Adrenal gland (tissue), 12 donors: Measurements from ENCODE around the gene ROR1. TPM values are rescaled to one million over a fixed set of nuclear protein-coding genes. Genes with fewer than 3 reads are reported as not detected.

ENCODE experiments used
- DNase-seq, 7 donors: peaks; one replicate each; pipeline ENCODE4 v3.0.0-alpha.2; 2019 to 2020
- H3K27ac ChIP-seq, 5 donors: fragments of 200-600 bp; sonication (generic) in 4 of 5; 1 replicate in 3 of 5; 2 replicates in 2 of 5; pipeline versions ENCODE4 v1.5.1 to v1.8.0; 2016 to 2020; ENCODE audit warnings: mild to moderate bottlenecking in 1 of 5
- H3K27me3 ChIP-seq: fragments of 200-600 bp; 2 replicates; pipeline ENCODE4 v1.8.0; 2021
- H3K36me3 ChIP-seq, 2 donors: fragments of 200-600 bp; replicated peaks in 1 of 2; 1 replicate in 1 of 2; 2 replicates in 1 of 2; pipeline versions ENCODE4 v1.5.1 to v1.8.0; 2018 to 2022
- H3K4me1 ChIP-seq, 2 donors: fragments of 200-600 bp; replicated peaks in 1 of 2; 1 replicate in 1 of 2; 2 replicates in 1 of 2; pipeline versions ENCODE4 v1.5.1 to v1.8.0; 2018 to 2021
- H3K4me3 ChIP-seq, 4 donors: fragments of 200-600 bp; sonication (generic) in 3 of 4; one replicate each; pipeline ENCODE4 v1.5.1; 2016 to 2018
- H3K9me3 ChIP-seq, 3 donors: fragments of 200-600 bp; sonication (generic) in 1 of 3; replicated peaks in 1 of 3; 1 replicate in 2 of 3; 2 replicates in 1 of 3; pipeline versions ENCODE4 v1.5.1 to v1.8.0; 2016 to 2021
- POLR2A ChIP-seq, 2 donors: fragments of 450-650 bp; IDR thresholded peaks; one replicate each; pipeline ENCODE4 v1.6.1; 2017; ENCODE audit warnings: antibody characterized with exemption in 2 of 2, mild to moderate bottlenecking in 2 of 2, moderate library complexity in 1 of 2
- WGBS, 4 donors: extraction: QIAGEN DNeasy Blood & Tissue Kit in 2 of 4; methylation state at CpG; one replicate each; pipeline versions ENCODE4 v1.1.5 to v1.1.7; 2013 to 2017; 5-methylcytosine and 5-hydroxymethylcytosine counted together
- intact Hi-C, 2 donors: fragments of 100-400 bp; cut with DNase I; formaldehyde crosslinking; loops; one replicate each; pipeline versions ENCODE4 v1.14.1 to v1.15.0; 2022 to 2023
- polyA plus RNA-seq, 3 donors: library from polyadenylated mRNA; stranded (reverse); fragments of 200-250 nt in 2 of 3; fragments of 350-450 nt in 1 of 3; fragmentation: Illumina TruSeq in 1 of 3; extraction: RNeasy Lipid Tissue Mini Kit (QIAGEN cat#74804) in 1 of 3; gene quantifications; one replicate each; pipeline ENCODE4 v1.2.3, GENCODE V29; 2013 to 2014
- total RNA-seq, 9 donors: library from RNA; depleted of rRNA in 4 of 9; stranded (reverse); fragments of >200 nt in 4 of 9; fragments of 120-200 nt in 1 of 9; fragmentation: NEBNext Ultra II Directional in 1 of 9; extraction: Animal tissue kit (Norgen Biotek cat#: 25700) in 1 of 9; gene quantifications; one replicate each; pipeline versions ENCODE4 v1.1.0 to v1.2.4, GENCODE V29; 2013 to 2023
- TF ChIP-seq, protein P1 (sequence below), 6 experiments: fragments of 450-650 bp in 4 of 6; fragments of 200-600 bp in 2 of 6; sonication (generic) in 1 of 6; IDR thresholded peaks; 1 replicate in 5 of 6; 2 replicates in 1 of 6; pipeline versions ENCODE4 v1.5.1 to v1.8.0; 2016 to 2021; ENCODE audit warnings: antibody characterized with exemption in 6 of 6, mild to moderate bottlenecking in 2 of 6, moderate library complexity in 1 of 6
- donor health status: healthy with polysubstance abuse.
- donor health status: Bipolar disorder and iron deficiency.
- donor health status: DM: yes; HTN: yes; CAD: no.
- donor health status: DM: no; HTN: no; CAD: no.
- donor health status: DM: no; HTN: no; CAD: no.
- donor health status: DM: yes; HTN: yes; CAD: no.

Gene ROR1
- total and polyA plus RNA-seq, 12 donors: 0.54 to 4.6 (median 2.6) TPM

DNA sequence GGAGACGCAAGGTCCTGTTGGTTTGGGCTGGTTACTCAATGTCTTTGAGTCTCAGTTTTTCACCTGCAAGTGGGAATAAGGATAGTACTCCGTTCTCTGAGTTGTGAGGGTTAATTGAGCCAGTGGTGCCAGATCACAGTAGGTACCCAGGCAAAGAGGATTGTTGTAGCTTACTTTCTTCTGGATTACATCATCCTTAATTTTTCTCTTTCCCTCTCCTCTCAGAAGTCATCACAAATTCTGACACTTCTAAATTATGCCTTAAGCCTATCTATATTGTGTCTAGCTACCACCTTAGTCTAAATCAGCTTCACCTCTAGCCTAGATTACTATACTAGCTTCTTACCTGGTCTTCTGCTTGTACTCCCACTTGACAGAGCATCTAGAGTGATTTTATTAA lies 149.5 kb downstream of the ROR1 start:
- no peak for TF ChIP-seq POLR2A (IDR thresholded peaks at IDR 0.05)
- TF ChIP-seq, protein P1, sequence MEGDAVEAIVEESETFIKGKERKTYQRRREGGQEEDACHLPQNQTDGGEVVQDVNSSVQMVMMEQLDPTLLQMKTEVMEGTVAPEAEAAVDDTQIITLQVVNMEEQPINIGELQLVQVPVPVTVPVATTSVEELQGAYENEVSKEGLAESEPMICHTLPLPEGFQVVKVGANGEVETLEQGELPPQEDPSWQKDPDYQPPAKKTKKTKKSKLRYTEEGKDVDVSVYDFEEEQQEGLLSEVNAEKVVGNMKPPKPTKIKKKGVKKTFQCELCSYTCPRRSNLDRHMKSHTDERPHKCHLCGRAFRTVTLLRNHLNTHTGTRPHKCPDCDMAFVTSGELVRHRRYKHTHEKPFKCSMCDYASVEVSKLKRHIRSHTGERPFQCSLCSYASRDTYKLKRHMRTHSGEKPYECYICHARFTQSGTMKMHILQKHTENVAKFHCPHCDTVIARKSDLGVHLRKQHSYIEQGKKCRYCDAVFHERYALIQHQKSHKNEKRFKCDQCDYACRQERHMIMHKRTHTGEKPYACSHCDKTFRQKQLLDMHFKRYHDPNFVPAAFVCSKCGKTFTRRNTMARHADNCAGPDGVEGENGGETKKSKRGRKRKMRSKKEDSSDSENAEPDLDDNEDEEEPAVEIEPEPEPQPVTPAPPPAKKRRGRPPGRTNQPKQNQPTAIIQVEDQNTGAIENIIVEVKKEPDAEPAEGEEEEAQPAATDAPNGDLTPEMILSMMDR (IDR thresholded peaks at IDR 0.05): no peak
- no peaks in the 10 kb centered on the region for H3K9me3 ChIP-seq
- H3K4me1 ChIP-seq: peaks cover 6 to 14% of the 10 kb centered on the region in 2 donors
- DNase-seq: no peak
- no peaks in the 10 kb centered on the region for H3K36me3 ChIP-seq
- intact Hi-C loops: no loop called here
- H3K27me3 ChIP-seq: no peaks in the 10 kb centered on the region
- 90 to 95% (median 94%) methylated on average over 2 of the region's 2 CpGs for WGBS, 4 donors
- no peak overlapping the region for H3K4me3 ChIP-seq
- H3K27ac ChIP-seq: no peak overlapping the region

GRCh38 chr1:63924600-63924999 lies 150.8 kb downstream of the ROR1 start:
- WGBS, 4 donors: 93 to 98% (median 95%) methylated on average over 3 of the region's 3 CpGs
- H3K4me1 ChIP-seq: peaks cover 5 to 12% of the 10 kb centered on the region in 2 donors
- DNase-seq: no peak
- no peaks in the 10 kb centered on the region for H3K9me3 ChIP-seq
- no peaks in the 10 kb centered on the region for H3K27me3 ChIP-seq
- no peak for TF ChIP-seq POLR2A (IDR thresholded peaks at IDR 0.05)
- TF ChIP-seq, protein P1 (IDR thresholded peaks at IDR 0.05): no peak
- no peak overlapping the region for H3K27ac ChIP-seq
- intact Hi-C loops: no loop called here
- no peaks in the 10 kb centered on the region for H3K36me3 ChIP-seq
- H3K4me3 ChIP-seq: no peak overlapping the region

DNA sequence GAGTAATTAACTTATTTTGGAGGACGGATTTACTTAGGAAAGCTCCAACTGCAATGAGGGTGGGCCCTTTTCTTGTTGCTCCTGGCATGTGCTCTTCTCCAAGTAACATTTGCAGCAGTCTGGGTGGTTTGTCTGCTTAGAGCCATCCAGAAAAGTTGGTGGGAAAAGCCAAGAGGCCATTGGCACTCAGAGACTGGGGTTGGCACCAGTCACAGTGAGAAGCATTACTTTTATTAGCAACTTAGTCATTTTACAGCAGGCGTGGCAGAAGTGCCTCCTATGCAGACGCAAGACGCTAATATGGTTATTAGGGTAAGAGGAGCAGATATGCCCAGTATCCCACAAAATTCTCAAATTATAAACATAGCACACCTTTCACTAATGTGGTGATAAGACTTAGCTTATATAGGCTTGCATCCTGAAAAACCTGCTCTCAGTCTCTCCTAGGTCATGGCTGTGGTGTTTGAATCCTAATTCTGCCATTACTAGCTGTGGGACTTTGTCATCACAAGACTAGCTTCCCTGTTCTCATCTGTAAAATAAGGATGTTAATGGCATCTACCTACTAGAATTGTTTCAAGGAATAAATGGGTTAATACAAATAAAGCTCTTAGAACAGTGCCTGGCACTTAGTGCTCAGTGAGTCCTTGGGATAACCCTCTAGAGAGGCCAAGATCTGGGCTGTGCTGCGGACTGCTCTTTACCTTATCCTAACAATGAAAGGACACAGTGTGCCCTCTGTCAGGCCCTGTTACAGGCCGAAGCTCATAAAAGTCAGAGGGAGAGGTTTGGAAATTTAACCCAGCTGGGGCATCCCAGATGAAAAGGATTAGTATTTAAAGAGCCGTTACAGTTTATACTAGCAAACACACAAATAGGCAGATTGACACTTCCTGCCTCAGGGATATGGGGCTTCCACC lies 154.6 kb downstream of the ROR1 start:
- intact Hi-C loops: no loop called here
- Histone ChIP-seq H3K27me3 (no peaks in the 10 kb centered on the region), H3K4me3 (no peak overlapping the region), H3K36me3 (no peaks in the 10 kb centered on the region), H3K27ac (no peak overlapping the region), H3K9me3 (no peaks in the 10 kb centered on the region), H3K4me1 (peaks cover 5 to 7% of the 10 kb centered on the region in 2 donors)
- 66 to 70% (median 66%) methylated on average over 7 of the region's 7 CpGs for WGBS, 4 donors
- TF ChIP-seq, protein P1 (IDR thresholded peaks at IDR 0.05): no peak
- TF ChIP-seq POLR2A (IDR thresholded peaks at IDR 0.05): no peak
- DNase-seq: no peak

GRCh38 chr1:63929106-63929478 lies 155.3 kb downstream of the ROR1 start:
- H3K4me3 ChIP-seq: no peak overlapping the region
- no peak overlapping the region for H3K27ac ChIP-seq
- WGBS, 4 donors: 66 to 68% (median 67%) methylated on average over 3 of the region's 3 CpGs

More at GRCh38 chr1:63929106-63929478, 155.3 kb downstream of the ROR1 start:
- Histone ChIP-seq H3K9me3 (no peaks in the 10 kb centered on the region), H3K27me3 (no peaks in the 10 kb centered on the region), H3K36me3 (no peaks in the 10 kb centered on the region), H3K4me1 (peaks cover 5 to 7% of the 10 kb centered on the region in 2 donors)
- TF ChIP-seq, protein P1 (IDR thresholded peaks at IDR 0.05): no peak
- no peak for TF ChIP-seq POLR2A (IDR thresholded peaks at IDR 0.05)
- no peak for DNase-seq
- intact Hi-C loops: no loop called here
